SU-DHL-6 (cell line): Measurements from ENCODE around the gene NQO2.
A peak's percentile ranks its signal among the peaks of the same experiment; 100 is the strongest.
"Not testable (repeated sequence)": the region's sequence is repeated elsewhere in the genome, so short reads cannot be mapped to it uniquely, and the experiment has no call there.

Experiments used
- H2AFZ ChIP-seq: fragments of 200-600 bp; sonication (generic); 2 replicates; pipeline ENCODE4 v1.6.1; 2014; ENCODE audit warnings: low read depth, mild to moderate bottlenecking, moderate library complexity, mixed read lengths, antibody characterized with exemption, low read length; ENCODE audit not compliant: severe bottlenecking
- H3F3A ChIP-seq: fragments of 200-600 bp; shearing (Covaris generic); 2 replicates; pipeline ENCODE4 v1.6.0; 2016; ENCODE audit warnings: antibody characterized with exemption, mild to moderate bottlenecking; ENCODE audit not compliant: insufficient read depth
- H3K27ac ChIP-seq: fragments of 200-600 bp; sonication (generic); 2 replicates; pipeline ENCODE4 v1.5.1; 2016; ENCODE audit warnings: low read depth, mild to moderate bottlenecking, low read length, moderate library complexity, mixed read lengths
- H3K27me3 ChIP-seq: fragments of 200-600 bp; sonication (generic), shearing (Covaris generic); 2 replicates; pipeline ENCODE4 v1.6.0; 2014; ENCODE audit warnings: mild to moderate bottlenecking, low read length
- H3K36me3 ChIP-seq: fragments of 200-600 bp; sonication (generic); 2 replicates; pipeline ENCODE4 v1.6.1; 2014; ENCODE audit warnings: mild to moderate bottlenecking, low read length, mixed read lengths
- H3K4me2 ChIP-seq: fragments of 300-600, 200-600 bp; shearing (Covaris generic), sonication (generic); 2 replicates; pipeline ENCODE4 v1.6.0; 2014; ENCODE audit warnings: low read length, low read depth, mild to moderate bottlenecking; ENCODE audit not compliant: poor library complexity, severe bottlenecking
- H3K4me3 ChIP-seq: fragments of 200-600 bp; sonication (generic); 2 replicates; pipeline ENCODE4 v1.5.1; 2014; ENCODE audit warnings: antibody characterized with exemption, low read length, mild to moderate bottlenecking, mixed read lengths; ENCODE audit not compliant: insufficient read depth, poor library complexity, severe bottlenecking
- H3K79me2 ChIP-seq: fragments of 200-600 bp; sonication (generic); 2 replicates; pipeline ENCODE4 v1.6.1; 2014; ENCODE audit warnings: mild to moderate bottlenecking, low read length, moderate library complexity; ENCODE audit not compliant: insufficient read depth
- H3K9ac ChIP-seq: fragments of 200-600 bp; sonication (generic); 2 replicates; pipeline ENCODE4 v1.7.0; 2014; ENCODE audit warnings: mild to moderate bottlenecking, low read length
- H3K9me2 ChIP-seq: fragments of 200-600 bp; sonication (generic); replicated peaks from 2 replicates; pipeline ENCODE4 v1.6.1; 2014; ENCODE audit warnings: low read length; ENCODE audit not compliant: insufficient read depth
- H3K9me3 ChIP-seq: fragments of 200-600 bp; sonication (generic); 2 replicates; pipeline ENCODE4 v1.6.1; 2014; ENCODE audit warnings: low read length, mixed read lengths; ENCODE audit not compliant: insufficient read depth
- H4K20me1 ChIP-seq: fragments of 200-600 bp; sonication (generic); 2 replicates; pipeline ENCODE4 v1.6.1; 2014; ENCODE audit warnings: low read depth, mild to moderate bottlenecking, antibody characterized with exemption, low read length, moderate library complexity, mixed read lengths
- CTCF ChIP-seq: fragments of 200-600 bp; sonication (generic); IDR thresholded peaks from one replicate; pipeline ENCODE4 v1.5.1; 2017; ENCODE audit warnings: antibody characterized with exemption, mild to moderate bottlenecking, low read length, moderate library complexity; ENCODE audit not compliant: insufficient read depth, poor library complexity, severe bottlenecking
- EZH2phosphoT487 ChIP-seq: fragments of 200-600 bp; sonication (generic), shearing (Covaris generic); conservative IDR thresholded peaks from 2 replicates; pipeline ENCODE4 v1.6.1; 2018; ENCODE audit warnings: mild to moderate bottlenecking, antibody characterized with exemption, low read length, moderate library complexity, mixed read lengths

Gene NQO2

DNA sequence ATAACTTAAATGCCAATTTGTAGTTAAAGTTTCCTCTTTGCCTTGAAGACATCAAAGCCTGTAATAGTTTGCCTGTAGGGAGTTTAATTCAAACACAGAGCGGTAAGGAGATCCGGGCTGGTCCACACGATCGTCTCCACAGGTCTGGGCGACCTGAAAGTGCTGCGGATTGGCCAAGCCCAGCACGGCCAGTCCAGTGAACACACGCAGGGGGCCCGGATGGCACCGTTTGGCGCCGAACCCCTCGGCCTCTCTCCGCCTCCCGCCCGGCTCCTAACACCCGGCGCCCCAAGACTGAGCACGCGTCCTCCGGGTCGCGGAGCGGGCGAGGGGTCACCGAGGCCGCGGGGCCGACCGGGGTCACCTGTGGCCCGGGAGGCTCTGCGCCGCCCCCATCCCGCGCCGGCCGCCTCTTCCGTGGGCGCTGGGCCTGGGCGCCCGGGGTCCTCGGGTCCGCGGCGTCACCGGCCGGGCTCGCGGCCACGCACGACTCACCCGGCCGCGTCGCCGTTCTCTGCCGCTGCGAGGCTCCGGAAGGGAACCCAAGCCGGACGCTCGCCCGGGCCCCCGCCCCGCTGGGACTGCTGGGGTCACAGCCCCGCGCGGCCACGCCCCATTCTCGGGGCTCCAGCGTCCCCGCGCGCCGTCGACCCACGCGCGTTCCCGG is 28.8 kb upstream of the NQO2 start:
- peaks cover 13% of the 10 kb centered on the region for H3F3A ChIP-seq
- peak overlapping the region; percentile 69 for H3K4me2 ChIP-seq
- no peaks in the 10 kb centered on the region for H3K9me2 ChIP-seq
- no peaks in the 10 kb centered on the region for H3K27me3 ChIP-seq
- peak overlapping the region; percentile 74 for H2AFZ ChIP-seq
- peak overlapping the region; percentile 42 for H3K4me3 ChIP-seq
- no peaks in the 10 kb centered on the region for H3K9me3 ChIP-seq
- no peaks in the 10 kb centered on the region for H3K79me2 ChIP-seq
- no peak for TF ChIP-seq EZH2phosphoT487
- no peak for TF ChIP-seq CTCF
- H4K20me1 ChIP-seq: no peaks in the 10 kb centered on the region
- H3K36me3 ChIP-seq: no peaks in the 10 kb centered on the region
- no peak overlapping the region for H3K27ac ChIP-seq
- H3K9ac ChIP-seq: peak overlapping the region; percentile 50

GRCh38 chr6:2971420-2972218 is 28.1 kb upstream of the NQO2 start, which contains the start of gene SERPINB6:
Gene SERPINB6, minus strand, starts transcription at chr6:2971567. Its CDS starts 12,235 bp downstream, at chr6:2959332.
- Histone ChIP-seq H3K9me2 (no peaks in the 10 kb centered on the region), H3F3A (peaks cover 13% of the 10 kb centered on the region), H3K79me2 (no peaks in the 10 kb centered on the region), H3K27ac (no peak within 1 kb of the TSS), H3K9ac (peak within 1 kb of the TSS; percentile 50), H3K4me2 (peak within 1 kb of the TSS; percentile 69), H3K36me3 (no peaks in the 10 kb centered on the region), H3K27me3 (no peaks in the 10 kb centered on the region), H3K9me3 (no peaks in the 10 kb centered on the region), H4K20me1 (no peaks in the 10 kb centered on the region), H2AFZ (peak within 1 kb of the TSS; percentile 74), H3K4me3 (peak within 1 kb of the TSS; percentile 42)
- TF ChIP-seq EZH2phosphoT487 (no peak), CTCF (no peak)

DNA sequence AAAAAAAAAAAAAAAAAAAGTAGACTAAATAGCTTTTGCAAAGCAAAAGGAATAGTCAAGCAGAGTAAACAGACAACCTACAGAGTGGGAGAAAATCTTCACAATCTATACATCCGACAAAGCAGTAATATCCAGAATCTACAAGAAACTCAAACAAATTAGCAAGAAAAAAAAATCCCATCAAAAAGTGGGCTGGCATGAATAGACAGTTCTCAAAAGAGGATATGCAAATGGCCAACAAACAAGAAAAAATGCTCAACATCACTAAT is 27.5 kb upstream of the NQO2 start:
- not testable (repeated sequence) for H3K27ac ChIP-seq, H3K4me3 ChIP-seq, H3K79me2 ChIP-seq, H3K27me3 ChIP-seq, H3K36me3 ChIP-seq, H2AFZ ChIP-seq, H4K20me1 ChIP-seq, H3K9me3 ChIP-seq, H3K4me2 ChIP-seq, H3K9ac ChIP-seq, H3K9me2 ChIP-seq
- peaks cover 13% of the 10 kb centered on the region for H3F3A ChIP-seq

DNA sequence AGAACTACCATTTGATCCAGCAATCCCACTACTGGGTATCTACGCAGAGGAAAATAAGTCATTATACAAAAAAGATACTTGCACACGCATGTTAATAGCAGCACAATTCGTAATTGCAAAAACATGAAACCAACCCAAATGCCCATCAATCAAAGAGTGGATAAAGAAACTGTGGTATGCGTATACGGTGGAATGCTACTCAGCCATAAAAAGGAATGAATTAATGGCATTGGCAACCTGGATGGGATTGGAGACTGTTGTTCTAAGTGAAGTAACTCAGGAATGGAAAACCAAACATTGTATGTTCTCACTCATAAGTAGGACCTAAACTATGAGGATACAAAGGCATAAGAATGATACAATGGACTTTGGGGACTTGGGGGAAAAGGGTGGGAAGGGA is 27.0 kb upstream of the NQO2 start:
- not testable (repeated sequence) for H3K4me2 ChIP-seq, H2AFZ ChIP-seq, H3K9me2 ChIP-seq, H3K27ac ChIP-seq, H3K79me2 ChIP-seq, H3K4me3 ChIP-seq, H4K20me1 ChIP-seq, H3K27me3 ChIP-seq, H3K9me3 ChIP-seq, H3K36me3 ChIP-seq, H3K9ac ChIP-seq
- H3F3A ChIP-seq: peaks cover 13% of the 10 kb centered on the region

DNA sequence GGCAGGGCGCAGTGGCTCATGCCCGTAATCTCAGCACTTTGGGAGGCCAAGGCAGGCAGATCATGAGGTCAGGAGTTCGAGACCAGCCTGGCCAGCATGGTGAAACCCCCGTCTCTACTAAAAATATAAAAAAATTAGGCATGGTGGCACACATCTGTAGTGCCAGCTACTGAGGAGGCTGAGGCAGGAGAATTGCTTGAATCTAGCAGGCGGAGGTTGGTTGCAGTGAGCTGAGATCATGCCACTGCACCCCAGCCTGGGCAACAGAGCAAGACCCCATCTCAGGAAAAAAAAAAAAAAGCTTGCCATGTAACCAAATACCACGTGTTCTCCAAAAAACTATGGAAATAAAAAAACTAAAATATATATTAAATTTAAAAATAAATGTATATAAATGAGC is 26.5 kb upstream of the NQO2 start:
- H3K9me2 ChIP-seq, H3K9ac ChIP-seq, H3K36me3 ChIP-seq, H2AFZ ChIP-seq, H3K9me3 ChIP-seq, H3K4me3 ChIP-seq, H4K20me1 ChIP-seq, H3K27me3 ChIP-seq, H3K4me2 ChIP-seq, H3K79me2 ChIP-seq, H3K27ac ChIP-seq: not testable (repeated sequence)
- peaks cover 13% of the 10 kb centered on the region for H3F3A ChIP-seq
